GM21367 (cell line): Measurements from ENCODE around the gene GRIK1.

Source experiments
- ATAC-seq: cut with Tn5 transposase; IDR thresholded peaks from one replicate; pipeline ENCODE4 v1.9.1; 2021; ENCODE audit not compliant: unreplicated experiment

The GRIK1 gene

DNA sequence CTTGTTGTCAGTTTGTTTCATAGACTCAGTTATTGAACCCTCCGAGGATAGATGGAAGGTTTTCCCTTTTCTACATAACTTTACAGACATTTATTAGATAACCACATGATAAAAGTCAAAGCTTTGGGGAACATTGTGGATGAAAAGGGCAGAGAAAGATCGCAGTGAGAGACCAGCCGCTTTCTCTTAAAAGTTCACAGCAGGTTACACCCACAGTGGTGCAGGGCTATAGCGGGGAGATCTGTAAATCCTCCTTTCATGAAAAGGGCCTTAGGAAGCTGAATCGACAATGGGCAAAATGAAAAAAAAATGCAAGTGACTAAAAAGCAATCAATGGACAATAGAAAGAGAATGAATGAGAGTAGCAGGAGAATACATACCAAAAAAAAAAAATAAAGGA is 218.6 kb downstream of the GRIK1 start:
- ATAC-seq: no peak

DNA sequence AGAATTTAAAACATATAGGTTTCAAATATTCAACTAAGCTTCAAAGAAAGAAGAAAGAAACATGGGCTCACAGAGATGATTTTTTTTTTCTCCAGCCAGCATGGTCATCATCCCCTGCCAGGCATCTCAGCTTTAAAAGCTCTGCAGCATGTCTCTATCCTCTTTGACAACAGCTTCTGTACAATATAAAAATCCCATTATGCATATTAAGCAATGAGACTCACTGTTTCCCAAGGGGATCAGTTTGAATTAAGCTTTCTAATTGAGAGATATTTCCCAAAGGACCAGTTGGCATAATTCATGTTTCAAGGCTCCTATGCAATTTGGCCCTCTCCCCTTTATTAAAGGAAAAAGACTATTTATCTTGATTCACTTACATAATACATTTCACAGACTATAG is 220.3 kb downstream of the GRIK1 start:
- ATAC-seq: no peak

DNA sequence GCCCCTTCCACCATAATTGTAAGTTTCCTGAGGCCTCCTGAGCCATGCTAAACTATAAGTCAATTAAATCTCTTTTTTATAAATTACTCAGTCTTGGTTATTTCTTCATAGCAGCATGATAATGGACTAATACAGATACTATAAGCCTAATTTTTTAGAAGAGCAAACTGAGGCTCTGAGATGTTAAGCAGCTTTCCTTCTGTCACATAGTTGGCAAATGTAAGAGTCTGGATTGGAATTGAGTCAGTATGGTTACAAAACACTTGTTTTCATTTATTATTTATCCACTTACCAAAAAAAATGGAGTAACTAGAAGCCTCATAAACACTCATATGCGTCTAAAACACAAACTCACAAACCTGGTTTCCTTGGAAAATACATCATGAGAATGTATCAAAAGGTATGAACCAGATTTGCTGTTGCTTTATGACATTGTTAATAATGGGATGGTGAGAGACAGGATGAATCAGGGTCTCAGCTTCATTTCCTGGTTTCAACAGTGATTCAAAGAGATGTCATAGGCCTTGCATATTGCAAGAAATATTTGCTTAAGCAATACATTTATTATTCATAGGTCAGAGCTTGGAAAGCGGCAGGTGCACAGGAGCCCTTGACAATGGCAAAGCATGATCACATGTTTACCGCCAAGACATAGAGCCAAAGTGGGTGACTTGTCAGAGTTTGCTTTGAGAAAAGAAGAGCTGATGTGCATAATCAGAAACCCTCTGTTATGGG is 221.5 kb downstream of the GRIK1 start:
- ATAC-seq: no peak

DNA sequence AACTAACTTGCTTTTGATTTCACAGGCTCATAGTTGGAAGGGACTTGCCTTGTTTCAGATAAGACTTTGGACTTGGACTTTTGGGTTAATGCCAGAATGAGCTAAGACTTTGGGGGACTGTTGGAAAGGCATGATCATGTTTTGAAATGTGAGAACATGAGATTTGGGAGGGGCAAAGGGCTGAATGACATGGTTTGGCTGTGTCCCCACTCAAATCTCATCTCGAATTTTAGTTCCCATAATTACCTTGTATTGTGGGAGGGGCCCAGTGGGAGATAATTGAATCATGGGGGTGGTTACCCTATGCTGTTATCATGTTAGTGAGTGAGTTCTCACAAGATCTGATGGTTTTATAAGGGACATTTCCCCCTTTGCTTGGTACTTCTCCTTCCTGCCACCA is 222.1 kb downstream of the GRIK1 start:
- no peak for ATAC-seq

DNA sequence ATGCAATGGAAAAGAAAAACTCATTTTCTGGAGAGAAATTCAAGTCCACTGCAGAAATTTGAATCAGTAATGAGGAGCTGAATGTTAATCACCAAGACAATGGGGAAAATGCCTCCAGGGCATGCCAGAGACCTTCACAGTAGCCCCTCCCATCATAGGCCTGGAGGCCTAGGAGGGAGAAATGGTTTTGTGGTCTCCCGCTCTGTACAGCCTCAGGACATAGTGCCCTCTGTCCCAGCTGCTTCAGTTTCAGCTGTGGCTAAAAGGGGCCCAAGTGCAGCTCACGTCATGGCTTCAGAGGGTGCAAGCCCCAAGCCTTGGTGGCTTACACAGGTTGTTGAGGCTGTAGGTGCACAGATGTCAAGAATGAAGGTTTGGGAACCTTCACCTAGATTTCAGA is 223.0 kb downstream of the GRIK1 start:
- ATAC-seq: no peak

DNA sequence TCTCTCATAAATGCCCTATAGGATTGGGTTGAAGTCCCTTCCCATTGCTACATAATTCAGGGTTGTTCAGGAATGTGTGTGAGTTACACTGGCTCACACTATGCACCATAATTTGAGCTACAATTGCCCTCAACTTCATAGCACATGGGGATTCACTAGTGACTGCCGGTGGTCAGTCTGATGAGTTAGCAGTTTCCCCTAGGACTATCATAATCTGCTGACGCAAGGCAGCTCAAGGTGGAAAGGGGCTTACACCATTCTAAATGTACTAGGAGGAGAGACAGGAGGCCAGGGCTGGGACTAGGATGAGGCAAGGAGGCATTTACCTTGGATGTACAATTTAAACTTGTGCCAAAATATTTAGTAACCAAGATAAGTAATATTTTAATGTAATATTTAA is 224.7 kb downstream of the GRIK1 start:
- no peak for ATAC-seq

DNA sequence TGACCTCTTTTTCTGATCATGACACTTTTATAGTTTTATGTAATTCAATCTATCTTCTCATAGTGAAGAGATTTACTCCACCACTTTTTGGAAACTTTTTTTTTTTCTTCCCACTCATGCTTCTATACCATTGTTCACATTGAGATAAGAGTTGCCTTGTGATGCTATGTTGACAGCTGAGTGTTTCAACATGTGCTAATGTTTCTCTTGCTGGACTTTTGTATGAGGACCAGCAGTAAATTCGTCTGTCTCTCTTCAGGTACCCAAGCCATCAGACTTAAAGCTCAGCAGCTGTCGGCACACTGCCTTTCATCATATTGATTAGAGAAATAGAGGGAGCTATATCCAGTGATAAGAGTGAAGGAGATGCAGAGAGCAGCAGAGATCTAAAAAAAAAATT is 227.0 kb downstream of the GRIK1 start:
- no peak for ATAC-seq

DNA sequence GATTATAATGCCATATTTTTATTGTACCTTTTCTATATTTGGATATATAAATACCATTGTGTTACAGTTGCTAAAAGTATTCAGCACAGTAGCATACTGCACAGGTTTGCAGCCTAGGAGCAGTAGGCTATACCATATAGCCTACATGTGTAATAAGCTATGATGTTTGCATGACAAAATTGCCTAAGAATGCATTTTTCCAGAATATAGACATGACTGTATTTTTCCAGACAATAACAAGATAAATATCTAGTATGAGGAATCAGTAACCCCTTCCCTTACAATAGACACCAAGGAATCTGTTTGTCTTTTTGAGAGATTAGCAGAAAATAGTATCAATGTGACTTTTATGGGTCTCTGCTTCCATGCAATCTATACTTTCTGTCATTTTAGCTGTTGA is 228.6 kb downstream of the GRIK1 start:
- no peak for ATAC-seq

DNA sequence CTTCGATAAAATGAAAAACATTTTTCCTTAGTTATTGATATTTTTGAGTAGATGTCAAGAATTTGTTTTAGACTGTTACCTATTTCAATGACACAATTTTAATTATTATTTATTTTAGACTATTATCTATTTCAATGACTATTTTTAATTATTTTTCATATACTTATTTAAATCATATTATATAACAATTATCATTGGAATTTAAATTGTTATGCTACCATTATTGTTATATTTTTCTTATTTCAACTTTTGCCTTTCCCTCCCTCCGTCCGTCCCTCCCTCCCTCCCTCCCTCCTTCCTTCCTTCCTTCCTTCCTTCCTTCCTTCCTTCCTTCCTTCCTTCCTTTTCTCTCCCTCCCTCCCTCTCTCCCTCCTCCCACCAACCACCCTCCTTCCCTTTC is 229.3 kb downstream of the GRIK1 start:
- no peak for ATAC-seq

DNA sequence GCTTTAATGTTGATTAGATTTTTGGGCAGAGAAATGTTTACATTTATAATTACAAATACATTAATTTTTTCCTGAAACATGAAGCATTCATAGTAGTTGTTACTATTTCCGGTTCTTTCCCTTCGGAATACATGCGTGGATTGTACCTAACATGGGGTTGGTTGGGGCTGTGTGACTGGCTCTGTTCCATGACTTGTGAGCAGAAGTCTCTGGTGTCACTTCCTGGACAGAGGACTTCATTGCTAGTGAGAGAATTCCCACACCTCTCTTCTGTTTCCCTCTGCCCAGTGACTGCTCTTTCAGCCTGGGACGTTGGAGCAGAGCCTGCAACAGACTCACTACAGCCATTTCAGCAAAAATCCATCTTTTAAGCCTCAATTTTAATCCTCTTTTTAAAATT is 231.4 kb downstream of the GRIK1 start:
- no peak for ATAC-seq

DNA sequence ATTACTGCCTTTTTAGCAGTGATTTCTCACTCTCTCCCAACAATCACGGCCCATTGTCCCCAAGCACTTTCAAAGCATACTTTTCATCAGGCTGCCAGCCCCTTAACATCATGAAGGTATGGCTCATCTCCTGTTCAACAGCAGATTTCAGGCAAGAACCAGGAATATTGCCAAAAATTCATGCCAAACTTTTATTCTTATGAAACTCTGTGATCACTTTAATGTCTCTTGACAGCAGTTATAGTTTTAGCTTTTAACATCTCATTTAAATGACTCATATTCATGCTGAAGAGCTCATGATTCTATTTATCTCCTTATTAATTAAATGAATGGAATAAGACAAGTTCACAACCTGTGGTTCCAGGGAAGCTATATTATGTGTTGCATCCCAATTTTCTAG is 235.1 kb downstream of the GRIK1 start:
- no peak for ATAC-seq

DNA sequence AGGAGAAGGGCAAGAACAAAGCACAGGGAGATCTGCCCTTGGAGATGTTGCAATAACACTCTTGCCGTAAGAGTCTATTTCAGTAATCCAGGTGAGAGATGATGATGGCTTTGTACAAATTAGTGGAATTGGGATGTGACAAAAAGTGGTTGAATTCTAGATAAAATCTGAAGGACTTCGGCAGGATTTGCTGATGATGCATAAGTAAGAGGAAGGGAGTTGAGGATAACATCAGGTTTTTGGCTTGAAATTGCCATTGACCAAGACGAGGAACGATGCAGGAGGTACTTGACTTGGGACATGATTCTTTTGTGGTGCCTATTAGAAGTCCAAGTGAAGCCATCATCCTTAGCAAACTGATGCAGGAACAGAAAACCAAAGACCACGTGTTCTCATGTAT is 238.1 kb downstream of the GRIK1 start:
- no peak for ATAC-seq

DNA sequence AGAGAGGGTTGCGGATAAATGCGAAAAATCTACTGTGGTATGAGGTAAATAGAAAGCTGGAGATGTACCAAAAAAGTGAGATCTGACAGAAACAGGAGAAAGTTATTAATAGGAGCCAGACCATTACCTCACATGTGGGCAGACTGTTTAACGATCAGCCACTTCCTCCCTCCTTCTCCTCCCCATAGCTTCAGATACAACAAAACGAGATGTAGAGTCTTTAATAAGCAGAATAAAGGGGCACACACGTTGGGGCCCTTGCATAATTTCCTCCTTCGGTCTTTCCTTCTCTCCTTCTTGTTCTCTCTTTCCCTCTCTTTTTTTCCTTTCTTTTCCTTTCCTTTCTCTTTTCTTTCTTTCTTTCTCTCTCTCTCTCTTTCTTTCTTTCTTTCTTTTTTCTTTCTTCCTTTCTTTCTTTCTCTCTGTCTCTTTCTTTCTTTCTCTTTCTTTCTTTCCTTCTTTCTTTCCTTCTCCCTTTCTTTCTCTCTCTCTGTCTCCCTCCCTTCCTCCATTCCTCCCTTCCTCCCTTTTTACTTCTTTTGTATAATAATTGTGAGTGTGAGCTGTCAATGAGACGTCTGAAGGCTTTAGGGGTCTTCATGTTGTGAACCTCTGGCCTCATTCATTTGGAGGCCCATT is 242.1 kb downstream of the GRIK1 start:
- ATAC-seq: peak; percentile 86

DNA sequence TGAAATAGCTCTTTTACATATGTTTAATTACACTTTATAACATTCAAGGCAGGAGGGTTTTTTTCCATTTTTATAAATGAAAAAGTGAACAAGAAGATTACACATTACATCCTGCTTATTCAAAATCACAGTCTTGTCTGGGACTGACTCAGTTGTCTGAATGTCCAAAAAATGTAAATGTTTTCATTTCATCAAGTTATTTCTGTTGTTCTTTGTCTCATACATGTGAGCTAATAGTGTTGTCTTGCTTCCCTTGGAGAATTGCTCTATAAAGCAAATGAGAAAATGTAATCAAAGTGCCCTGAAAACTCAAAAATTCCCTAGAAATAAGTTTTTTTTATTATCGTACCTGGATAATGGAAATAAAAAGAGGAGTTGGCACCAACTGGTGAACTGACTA is 242.9 kb downstream of the GRIK1 start:
- ATAC-seq: no peak

DNA sequence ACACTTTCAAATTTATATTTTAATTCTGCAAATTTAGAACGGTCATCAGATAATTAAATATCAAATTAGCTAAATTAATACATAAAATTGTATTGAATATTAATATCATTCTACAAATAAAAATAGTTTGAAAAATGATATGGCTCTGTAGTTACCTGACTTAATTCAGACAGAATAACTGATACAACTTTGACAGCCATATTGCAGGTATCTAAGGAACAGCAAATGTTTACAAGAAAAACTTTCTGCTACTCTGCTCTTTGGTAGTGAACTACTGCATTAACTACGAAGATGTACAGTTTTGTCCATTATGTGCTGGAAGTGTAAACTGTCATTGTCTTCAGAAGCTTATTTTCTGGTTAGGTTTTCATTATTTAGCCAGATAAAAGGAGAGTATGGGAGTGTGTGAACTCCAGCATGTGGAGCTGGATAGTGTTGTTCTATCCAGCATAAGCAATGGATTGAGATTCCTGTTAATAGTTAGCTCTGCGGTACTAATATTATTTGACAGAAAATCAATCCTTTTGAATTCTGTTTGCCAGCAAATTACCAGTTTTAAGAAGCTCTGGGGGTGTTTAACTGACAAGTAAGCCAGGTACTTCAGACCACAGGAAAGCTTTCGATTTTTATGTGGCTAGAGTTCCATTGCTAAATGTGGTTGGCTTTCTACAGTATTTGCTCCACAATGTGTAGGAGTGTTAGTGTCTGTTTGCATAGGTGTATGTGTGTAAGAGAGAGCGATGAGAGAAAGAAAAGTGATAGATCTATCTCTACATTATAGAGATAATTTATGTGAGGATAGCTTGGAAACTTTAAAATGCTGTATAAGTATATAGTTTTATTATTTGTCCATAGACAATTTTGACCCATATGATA is 247.9 kb downstream of the GRIK1 start:
- no peak for ATAC-seq

DNA sequence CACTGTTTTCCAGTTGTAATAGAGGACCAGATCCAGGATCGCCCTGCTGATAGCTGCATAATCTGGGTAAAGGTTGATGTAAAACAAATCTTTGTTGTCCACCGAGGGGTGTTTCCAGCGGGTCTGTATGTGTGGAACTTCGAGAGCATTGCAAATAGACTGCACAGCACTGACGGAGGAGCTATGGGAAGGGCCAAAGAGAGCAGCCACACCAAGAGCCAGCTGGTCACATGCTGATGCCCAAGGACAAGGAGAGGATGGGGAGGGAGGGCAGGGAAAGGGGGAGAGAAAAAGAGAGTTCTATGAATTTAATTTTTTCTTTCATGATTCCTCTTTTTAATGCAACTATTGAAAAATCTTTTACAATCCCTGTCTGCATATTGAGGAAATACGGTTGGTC is 250.0 kb downstream of the GRIK1 start:
- ATAC-seq: no peak

DNA sequence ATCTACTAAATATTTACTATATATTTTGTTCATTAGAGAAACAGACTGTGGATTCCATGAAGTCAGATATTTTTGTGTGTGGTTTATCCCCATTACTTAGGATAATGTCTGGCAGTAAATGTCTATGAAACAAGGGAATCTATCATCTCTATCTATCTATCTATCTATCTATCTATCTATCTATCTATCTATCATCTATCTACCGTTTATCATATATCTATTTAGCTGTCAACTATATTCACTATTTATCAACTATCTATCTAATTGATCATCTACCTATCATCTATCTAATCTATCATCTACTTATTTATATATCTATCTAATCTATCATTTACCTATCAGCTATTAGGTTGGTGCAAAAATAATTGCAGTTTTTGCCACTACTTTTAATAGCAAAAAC is 255.7 kb downstream of the GRIK1 start:
- no peak for ATAC-seq

DNA sequence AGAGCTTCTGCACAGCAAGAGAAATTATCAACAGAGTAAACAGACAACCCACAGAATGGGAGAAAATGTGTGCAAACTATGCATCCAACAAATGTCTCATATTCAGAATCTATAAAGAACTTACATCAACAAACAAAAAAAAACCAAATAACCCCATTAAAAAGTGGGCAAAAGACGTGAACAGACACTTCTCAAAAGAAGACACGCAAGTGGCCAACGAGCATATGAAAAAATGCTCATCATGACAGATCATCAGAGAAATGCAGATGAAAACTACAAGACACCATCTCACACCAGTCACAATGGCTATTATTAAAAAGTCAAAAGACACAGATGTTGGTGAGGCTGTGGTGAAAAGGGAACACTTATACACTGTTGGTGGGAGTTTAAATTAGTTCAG is 257.0 kb downstream of the GRIK1 start:
- no peak for ATAC-seq

DNA sequence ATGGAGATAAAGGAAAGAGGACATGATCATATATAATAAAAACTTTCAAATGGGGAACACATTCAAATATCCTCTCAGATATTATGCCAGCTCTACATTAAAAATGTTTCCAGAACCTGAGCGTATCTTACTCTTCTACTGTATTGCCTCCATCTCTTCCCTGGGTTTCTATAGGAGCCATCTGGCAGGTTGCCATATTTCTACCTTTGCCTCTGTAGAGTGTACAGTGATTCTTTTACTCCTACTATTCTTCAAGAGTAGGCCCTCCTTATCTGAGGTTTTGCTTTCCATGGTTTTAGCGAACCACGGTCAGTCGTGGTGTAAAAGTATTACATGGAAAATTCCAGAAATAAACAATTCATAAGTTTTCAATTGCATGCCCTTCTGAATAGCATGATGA is 259.5 kb downstream of the GRIK1 start:
- ATAC-seq: no peak

DNA sequence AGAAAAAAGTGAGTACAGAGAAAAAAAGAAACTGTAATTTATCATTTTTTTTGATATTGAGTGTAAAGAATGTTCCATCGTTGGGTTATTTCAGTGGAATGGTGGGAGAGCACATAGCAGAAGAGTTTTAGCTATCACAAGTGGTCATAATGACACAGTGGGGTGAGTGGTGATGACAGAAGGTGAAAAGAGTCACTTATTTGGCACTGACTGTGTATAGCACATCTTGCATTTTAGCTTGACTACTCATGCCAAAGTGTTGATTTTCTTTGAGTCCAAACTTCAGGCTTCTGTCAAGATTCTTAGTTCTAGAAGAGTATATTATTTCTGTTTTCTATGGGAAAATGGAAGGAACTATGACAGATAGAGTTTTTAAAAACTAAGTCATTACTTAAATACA is 261.2 kb downstream of the GRIK1 start:
- ATAC-seq: no peak

DNA sequence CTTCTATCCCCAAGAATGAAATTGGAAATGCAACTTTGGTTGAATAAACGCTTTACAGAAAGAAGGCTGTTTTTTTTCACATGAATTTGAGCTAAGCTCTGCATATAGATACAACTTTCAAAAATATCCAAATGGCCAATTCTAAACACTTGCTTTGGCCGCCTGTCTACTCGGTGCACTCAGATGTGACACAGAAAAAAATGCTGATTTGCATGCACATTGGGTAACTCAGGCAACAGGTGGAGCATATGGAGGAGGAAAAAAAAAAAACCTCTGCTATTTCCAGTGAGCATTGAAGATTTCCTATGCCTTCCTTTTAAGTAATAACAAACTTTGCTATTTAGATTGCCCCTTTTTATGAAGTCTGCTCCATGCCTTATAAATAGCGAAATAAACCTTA is 262.5 kb downstream of the GRIK1 start:
- ATAC-seq: no peak

DNA sequence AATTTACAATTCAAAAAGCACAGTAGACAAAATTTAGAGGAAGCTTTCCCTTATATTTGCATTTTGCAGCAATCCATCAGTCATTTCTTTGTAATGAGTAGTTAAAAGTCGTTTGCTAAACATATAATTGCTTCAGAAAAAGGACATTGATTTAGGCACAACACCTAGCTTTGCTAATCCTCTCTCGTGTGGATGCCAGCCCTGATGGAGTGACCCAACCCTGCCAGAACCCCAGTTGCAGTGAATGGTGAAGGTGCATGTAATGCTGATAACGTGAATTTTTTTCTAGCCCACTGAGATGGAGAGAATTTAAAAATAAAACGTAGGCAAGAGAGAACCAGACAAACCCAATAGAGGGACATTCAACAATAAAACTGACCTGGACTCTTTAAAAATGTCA is 263.4 kb downstream of the GRIK1 start:
- ATAC-seq: no peak
